GM18498 (cell line): ENCODE data around the gene MRPL54.

Source experiments
- ATAC-seq: cut with Tn5 transposase; IDR thresholded peaks from one replicate; pipeline ENCODE4 v1.9.1; 2021; ENCODE audit warnings: mild to moderate bottlenecking, moderate library complexity; ENCODE audit not compliant: unreplicated experiment

Gene MRPL54

GRCh38 chr19:3762501-3763459, at the start of gene MRPL54:
MRPL54 (plus strand) TSS chr19:3762682; CDS start chr19:3762701, 19 bp downstream.
- peak; percentile 81 for ATAC-seq

GRCh38 chr19:3716147-3716668, 46.3 kb upstream of the MRPL54 start:
- ATAC-seq, result no peak

- no peak for ATAC-seq
These were observed 42.6 kb upstream of the MRPL54 start for GRCh38 chr19:3719868-3720267.

GRCh38 chr19:3720349-3720917, 42.0 kb upstream of the MRPL54 start:
- no peak for ATAC-seq

GRCh38 chr19:3721131-3721886, 41.2 kb upstream of the MRPL54 start:
- ATAC-seq, result peak; percentile 43

- no peak for ATAC-seq
These were observed 40.5 kb upstream of the MRPL54 start for GRCh38 chr19:3721887-3722442.

- no peak for ATAC-seq
These were observed 39.9 kb upstream of the MRPL54 start for GRCh38 chr19:3722443-3723109.

GRCh38 chr19:3723110-3723488, 39.4 kb upstream of the MRPL54 start:
- ATAC-seq, result no peak

- ATAC-seq, result no peak
These were observed 38.6 kb upstream of the MRPL54 start for GRCh38 chr19:3723883-3724282.

GRCh38 chr19:3725121-3725520, 37.4 kb upstream of the MRPL54 start:
- ATAC-seq, result no peak

GRCh38 chr19:3725640-3726310, 36.7 kb upstream of the MRPL54 start:
- no peak for ATAC-seq

GRCh38 chr19:3730457-3730958, 32.0 kb upstream of the MRPL54 start:
- no peak for ATAC-seq

- no peak for ATAC-seq
These were observed 30.4 kb upstream of the MRPL54 start for GRCh38 chr19:3732108-3732507.

- ATAC-seq, result no peak
These were observed 28.8 kb upstream of the MRPL54 start for GRCh38 chr19:3733549-3734309.

GRCh38 chr19:3734310-3734600, 28.2 kb upstream of the MRPL54 start:
- ATAC-seq, result no peak

GRCh38 chr19:3736106-3736724, 26.3 kb upstream of the MRPL54 start:
- no peak for ATAC-seq

- ATAC-seq, result no peak
These were observed 24.8 kb upstream of the MRPL54 start for GRCh38 chr19:3737487-3738205.
